ENCODE data around the gene OXTR.

OXTR gene

DNA sequence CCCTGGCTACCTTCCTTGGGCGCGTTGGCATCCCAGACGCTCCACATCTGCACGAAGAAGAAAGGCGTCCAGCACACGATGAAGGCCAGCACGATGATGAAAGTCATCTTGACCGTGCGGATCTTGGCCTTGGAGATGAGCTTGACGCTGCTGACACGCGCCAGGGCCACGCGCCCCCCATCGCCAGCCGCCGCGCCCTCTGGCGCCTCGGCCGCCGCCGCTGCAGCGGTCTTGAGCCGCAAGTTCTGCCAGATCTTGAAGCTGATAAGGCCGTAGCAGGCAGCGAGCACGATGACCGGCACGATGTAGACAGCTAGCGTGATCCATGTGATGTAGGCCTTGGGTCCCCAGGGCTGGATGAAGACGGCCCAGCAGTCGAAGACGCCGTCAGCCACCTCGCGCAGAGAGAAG is 2.2 kb downstream of the OXTR start:
- no peak for DNase-seq

DNA sequence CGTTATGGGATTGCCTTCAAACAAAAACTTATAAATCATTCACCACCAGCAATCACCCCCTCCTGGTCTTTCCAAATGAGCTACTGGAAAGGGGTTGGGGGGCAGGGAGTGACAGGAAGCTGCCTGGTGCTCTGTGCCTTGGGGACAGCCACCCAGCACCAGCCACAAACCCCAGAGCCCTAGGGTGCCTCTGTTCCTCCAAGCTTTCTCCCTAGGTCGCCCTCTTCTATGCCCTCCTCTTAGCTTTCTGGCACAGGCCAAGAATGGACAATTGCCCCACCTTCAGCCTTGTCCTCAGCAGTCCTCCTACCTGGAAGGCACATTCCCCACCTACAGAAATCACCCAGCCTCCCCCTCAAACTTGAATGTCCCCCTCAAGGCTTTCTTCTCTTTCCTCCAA is 3.3 kb downstream of the OXTR start:
- no peak for DNase-seq

GRCh38 chr3:8765528-8765927 is 3.9 kb downstream of the OXTR start:
- no peak for DNase-seq

DNA sequence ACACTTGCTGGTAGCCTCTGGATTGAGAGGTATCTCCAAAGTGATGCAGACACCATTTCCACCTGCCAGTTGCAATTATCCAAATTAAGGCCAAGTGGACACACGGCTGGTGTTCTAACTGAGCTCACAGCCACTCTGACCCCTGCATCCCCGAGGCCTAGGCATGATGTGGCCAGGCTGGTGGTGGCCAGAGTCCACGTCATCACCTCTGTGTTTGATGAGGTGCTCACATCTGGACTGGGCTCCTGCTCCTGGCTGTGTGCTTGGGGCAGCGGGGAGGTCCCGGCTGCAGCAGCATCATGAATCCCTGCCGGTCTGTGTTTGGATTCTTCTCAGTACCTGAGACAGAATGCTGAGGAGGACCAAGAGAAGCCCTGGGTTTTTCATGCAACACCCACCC is 4.9 kb downstream of the OXTR start:
- DNase-seq: no peak

DNA sequence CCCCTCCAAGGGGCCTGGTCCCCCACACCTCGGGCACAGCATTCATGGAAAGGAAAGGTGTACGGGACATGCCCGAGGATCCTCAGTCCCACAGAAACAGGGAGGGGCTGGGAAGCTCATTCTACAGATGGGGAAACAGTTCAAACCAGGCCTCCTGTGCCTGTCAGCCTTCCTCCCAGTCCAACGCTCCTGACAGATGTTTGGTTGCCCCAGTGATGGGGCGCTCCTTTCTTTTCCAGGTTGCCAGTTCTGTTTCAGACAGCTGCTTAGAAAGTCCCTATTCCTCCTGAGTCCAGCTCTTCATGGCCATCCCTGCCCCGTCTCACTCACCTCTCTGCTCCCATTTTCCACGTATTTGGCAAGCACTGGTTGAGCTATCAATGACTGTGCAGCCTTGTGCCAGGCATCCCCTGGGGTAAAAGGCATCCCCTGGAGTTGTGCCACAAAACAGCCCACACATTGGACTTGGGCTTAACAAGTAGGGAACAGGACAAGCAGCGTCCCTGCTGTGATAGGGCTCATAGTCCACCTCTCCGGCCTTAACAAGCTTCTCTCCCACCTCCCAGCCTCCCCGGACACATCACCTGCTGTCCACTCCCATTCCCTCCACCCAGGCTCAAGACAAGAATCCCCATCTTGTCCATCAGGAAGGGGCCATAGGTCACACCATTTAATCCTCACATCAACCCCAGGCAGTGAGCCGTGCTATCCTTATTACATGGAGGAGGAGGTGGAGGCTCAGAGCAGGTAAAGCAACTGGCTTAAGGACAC is 6.6 kb downstream of the OXTR start:
- DNase-seq: no peak

DNA sequence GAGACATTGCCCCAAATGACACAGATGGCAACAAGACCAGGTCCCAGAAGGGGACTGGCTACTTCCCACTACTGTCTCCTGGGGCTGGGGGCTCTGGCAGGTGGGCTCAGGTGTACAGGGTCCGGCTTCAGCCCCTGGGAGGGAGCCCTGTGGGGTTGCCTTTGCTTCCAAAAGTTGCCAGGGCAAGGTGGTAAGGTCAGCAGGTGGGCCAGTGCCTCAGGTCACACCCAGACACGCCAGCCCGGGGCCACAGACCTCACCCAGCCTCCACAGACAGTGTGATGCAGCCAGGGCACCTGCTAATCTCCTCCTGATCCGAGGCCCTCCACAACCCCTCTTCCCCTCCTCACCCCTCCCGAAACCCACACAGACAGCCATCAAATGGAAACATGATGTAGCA is 7.5 kb downstream of the OXTR start:
- no peak for DNase-seq

- DNase-seq: no peak
Measured at GRCh38 chr3:8760506-8760905, 8.9 kb downstream of the OXTR start.

- no peak for DNase-seq
Measured at GRCh38 chr3:8760091-8760490, 9.3 kb downstream of the OXTR start.

GRCh38 chr3:8759038-8759707 is 10.2 kb downstream of the OXTR start:
- no peak for DNase-seq

- no peak for DNase-seq
Measured at GRCh38 chr3:8757551-8758518, 11.6 kb downstream of the OXTR start.

- DNase-seq: no peak
Measured at GRCh38 chr3:8756671-8757070, 12.7 kb downstream of the OXTR start.

DNA sequence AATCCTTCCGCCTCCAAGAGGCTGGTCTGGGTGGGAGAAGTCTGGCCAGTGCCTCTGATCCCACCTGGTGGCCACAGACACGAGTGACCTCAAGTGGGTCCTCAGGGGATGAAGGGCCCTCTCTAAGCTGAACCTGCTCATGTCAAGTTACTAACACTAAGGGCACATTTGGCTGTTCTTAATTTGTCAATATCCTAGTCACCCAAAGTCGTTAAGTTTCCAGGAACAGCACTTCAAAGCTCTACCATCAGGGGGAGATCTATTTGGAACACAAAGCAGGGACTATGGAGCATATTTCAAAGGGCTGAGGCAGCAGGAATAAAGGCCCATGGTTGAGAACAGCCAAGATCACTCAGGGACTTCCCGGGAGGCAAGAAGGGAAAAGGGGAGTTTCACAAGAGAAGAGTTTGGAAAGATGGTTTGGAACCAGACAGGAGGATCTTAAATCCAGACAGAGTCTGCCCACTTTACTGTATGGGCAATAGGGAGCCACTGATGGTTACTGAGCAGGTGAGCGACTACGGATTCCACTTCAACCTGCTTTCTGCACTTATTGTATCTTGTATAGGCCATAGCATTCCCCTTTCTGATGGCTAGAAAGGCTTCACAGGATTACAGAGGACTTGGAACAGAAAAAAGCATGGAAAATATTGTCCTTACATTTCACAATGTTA is 13.7 kb downstream of the OXTR start:
- DNase-seq: no peak

DNA sequence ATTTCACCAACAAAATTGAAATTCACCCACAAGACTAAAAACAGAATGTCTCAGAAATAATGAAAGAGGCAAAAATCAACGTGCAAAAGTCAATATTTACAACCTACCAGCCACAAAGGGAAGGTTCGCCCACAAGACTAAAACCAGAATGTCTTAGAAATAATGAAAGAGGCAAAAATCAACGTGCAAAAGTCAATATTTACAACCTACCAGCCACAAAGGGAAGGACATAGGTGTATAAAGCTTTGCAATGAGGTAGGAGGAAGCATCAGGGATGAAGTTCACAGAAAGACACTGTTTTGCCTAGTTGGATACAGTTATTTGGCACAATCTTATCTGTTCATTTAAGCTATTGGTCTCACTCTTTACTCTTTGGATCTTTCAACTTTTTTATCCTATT is 14.3 kb downstream of the OXTR start:
- DNase-seq: no peak

DNA sequence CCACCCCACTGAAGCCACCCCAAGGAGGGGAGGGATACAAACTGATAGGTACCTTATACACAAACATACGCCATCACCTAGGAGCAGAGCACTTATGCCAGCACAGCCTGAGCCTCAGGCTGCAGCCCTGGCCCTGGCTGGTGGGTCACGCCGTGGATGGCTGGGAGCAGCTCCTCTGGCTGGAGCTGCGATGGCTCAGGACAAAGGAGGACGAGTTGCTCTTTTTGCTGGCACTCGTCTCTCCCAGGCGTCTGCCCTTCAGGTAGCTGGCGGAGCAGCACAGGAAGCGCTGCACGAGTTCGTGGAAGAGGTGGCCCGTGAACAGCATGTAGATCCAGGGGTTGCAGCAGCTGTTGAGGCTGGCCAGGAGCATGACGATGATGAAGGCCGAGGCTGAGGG is 16.6 kb downstream of the OXTR start:
- no peak for DNase-seq

DNA sequence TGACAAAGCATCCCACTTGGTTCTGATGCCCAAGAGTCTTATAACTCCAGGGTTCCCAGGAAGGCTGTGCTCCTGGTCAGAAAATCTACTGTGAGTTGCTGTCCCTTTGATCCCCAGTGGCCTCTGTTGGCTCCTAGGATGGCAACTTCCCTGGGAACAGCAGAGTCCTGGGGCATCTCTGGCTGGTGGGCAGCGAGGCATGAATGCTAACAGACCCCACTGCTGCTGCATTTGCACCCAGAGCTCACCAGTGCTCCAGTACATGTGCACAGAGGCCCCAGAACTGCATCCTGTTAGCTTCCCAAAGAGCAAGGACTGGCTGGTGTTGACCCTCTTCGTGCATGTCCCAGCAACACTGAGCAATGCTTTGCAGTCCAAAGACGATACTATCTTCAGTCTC is 20.1 kb downstream of the OXTR start:
- no peak for DNase-seq

DNA sequence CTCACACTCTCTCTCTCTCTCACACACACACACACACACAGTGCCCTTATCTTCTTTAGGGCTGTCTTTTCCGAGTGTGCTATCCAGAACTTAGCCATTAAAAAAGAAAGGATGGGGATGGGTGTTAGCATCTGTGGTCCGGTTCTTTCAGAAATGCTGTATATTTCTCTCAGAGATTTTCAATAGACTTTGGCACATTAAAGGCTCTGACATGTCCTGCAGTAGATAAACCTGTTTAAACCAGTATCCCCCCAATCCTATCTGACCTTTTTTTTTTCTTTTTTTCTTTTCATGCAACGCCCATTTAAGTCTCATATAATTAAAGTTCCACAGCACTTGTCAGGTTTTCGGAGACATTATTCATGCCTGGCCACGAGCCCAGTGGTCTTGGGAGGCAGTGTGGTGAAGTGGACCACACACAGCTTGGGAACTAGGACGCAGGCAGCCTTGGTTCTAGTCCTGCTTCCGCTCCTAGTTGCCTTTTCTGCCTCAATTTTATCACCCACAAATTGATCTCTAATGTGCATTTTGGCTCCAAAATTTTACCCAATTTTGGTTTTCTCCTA is 22.6 kb downstream of the OXTR start:
- DNase-seq: no peak

DNA sequence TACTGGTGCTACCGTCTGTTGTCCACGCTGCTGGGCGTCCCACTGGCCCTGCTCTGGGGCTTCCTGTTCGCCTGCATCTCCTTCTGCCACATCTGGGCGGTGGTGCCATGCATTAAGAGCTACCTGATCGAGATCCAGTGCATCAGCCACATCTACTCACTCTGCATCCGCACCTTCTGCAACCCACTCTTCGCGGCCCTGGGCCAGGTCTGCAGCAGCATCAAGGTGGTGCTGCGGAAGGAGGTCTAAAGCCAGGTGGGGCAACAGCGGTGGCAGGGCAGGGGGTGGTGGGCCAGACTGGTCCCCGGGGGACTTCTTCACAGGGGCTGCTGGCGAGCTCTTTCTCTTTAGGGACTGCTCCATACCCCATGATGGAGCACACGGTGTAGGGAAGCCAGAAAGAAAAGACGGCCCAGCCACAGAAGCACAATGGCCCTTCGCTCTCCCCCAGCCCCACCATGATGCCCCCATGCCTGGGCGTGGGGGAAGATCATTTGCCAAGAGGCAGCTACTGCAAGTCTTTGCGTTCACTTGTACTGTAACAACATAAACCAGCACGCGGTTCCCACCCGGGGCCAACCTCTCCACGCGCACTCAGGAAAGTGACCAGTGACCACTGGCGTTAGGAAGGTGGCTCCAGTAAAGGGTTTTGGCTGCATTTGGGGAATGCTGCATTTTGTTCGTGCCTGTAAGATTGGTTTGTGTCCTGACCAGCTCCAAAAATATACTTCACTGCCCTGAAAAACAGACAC is 23.6 kb downstream of the OXTR start:
- no peak for DNase-seq

DNA sequence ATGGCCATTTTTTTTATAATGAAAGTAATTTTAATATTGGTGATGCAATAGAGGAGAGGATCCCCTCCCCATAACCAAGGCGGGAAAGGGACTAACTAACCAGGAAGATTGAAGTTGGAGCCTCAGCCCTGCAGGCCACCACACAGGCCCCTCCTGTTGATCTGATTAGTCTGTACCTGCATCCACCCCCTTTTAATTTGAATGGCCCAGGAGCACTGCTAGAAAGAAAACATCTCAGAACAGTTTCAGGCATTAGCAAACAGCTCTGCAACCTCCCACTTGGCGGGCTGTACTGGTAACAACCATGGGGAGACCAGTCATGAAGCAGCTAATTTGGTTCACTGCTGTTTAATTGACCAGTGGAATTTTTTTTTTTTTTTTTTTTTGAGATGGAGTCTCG is 25.5 kb downstream of the OXTR start:
- no peak for DNase-seq

GRCh38 chr3:8743021-8743601 is 26.3 kb downstream of the OXTR start:
- DNase-seq: no peak

DNA sequence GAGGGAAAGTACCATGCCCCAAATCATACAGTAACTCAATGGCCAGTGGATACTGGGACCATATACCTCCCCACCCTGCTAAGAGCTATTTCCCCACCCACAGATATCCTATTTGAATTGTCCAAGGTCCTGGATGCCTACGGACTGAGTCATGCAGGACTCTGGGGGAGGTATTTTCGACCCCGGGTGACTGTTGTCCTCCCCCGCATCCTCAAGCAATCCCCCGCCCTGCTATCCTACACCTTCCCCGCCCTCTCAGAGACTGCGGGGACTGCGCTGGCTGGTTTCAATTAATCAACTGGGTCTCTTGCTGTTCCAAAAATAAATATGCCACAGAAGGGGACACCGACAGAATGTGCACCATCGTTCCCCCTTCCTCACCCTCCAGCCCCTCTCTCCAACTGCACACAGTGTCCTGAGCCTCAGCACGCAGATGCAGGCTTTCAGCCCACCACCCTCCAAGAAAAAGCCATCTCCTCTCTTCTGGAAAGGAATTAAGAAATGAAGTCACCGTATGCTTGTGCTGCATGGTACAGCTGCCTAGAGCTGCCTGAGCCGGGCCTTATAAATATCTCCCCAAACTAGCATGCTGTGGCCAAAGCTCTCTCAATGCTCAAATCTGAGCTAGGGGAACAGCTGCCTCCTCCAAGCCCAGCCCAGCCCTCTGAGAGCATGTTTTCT is 27.7 kb downstream of the OXTR start:
- no peak for DNase-seq
